K562 (cell line): ENCODE data around the gene MRPL11. TPM values are rescaled to one million over a fixed set of nuclear protein-coding genes. Genes with fewer than 3 reads are reported as not detected.

Source experiments
- HEY1 ChIP-seq: fragments of 250-450 bp; sonication (Bioruptor Pico); IDR thresholded peaks from 2 replicates; pipeline ENCODE4 v1.5.0; 2020; ENCODE audit warnings: mild to moderate bottlenecking, moderate library complexity, borderline replicate concordance
- HMGN3 ChIP-seq: IDR thresholded peaks from 2 replicates; pipeline ENCODE4 v1.6.1; 2011; ENCODE audit warnings: borderline replicate concordance, low read depth, mild to moderate bottlenecking, mixed read lengths, low read length; ENCODE audit not compliant: insufficient read length; ENCODE audit errors: extremely low read depth
- JUN ChIP-seq, 2 experiments: sonication (generic) in 1 of 2; formaldehyde crosslinking in 1 of 2; IDR thresholded peaks; 2 replicates each; pipeline versions ENCODE4 v1.6.1 to v1.8.0; 2012 to 2022; ENCODE audit warnings: borderline replicate concordance in 2 of 2, mild to moderate bottlenecking in 2 of 2, improper control_type of control experiment in 1 of 2, low read depth in 1 of 2, low read length in 1 of 2, missing genetic modification reagents in 1 of 2
- MAZ ChIP-seq, 2 experiments: fragments of 450-650 bp in 1 of 2; sonication (generic) in 1 of 2; formaldehyde crosslinking; IDR thresholded peaks in 1 of 2; conservative IDR thresholded peaks in 1 of 2; 2 replicates each; pipeline versions ENCODE4 v1.4.0 to v1.5.0; 2020; ENCODE audit warnings: mild to moderate bottlenecking in 1 of 2, missing genetic modification reagents in 1 of 2
- NCOA4 ChIP-seq: fragments of 450-650 bp; IDR thresholded peaks from 2 replicates; pipeline ENCODE4 v1.6.1; 2018; ENCODE audit warnings: mild to moderate bottlenecking; ENCODE audit not compliant: partially characterized antibody
- RFX5 ChIP-seq: IDR thresholded peaks from 2 replicates; pipeline ENCODE4 v1.6.1; 2011; ENCODE audit warnings: low read depth, mild to moderate bottlenecking, improper control_type of control experiment, low read length
- SMARCC2 ChIP-seq: fragments of 450-650 bp; IDR thresholded peaks from 2 replicates; pipeline ENCODE4 v1.6.1; 2017; ENCODE audit warnings: antibody characterized with exemption, moderate library complexity, mild to moderate bottlenecking, low read depth
- SRSF1 ChIP-seq: fragments of 200-400 bp; formaldehyde crosslinking; IDR thresholded peaks from 2 replicates; pipeline ENCODE4 v1.6.1; 2017; ENCODE audit warnings: mild to moderate bottlenecking, low read depth, low read length, moderate library complexity
- ZNF253 ChIP-seq: fragments of 250-450 bp; sonication (Bioruptor Pico); conservative IDR thresholded peaks from 2 replicates; pipeline ENCODE4 v1.6.1; 2021; ENCODE audit warnings: mild to moderate bottlenecking
- ZNF311 ChIP-seq: fragments of 250-450 bp; sonication (Bioruptor Pico); IDR thresholded peaks from 2 replicates; pipeline ENCODE4 v1.4.0; 2020; ENCODE audit warnings: mild to moderate bottlenecking, moderate library complexity
- polyA plus RNA-seq, 8 experiments: library from polyadenylated mRNA; depleted of rRNA in 4 of 8; stranded (reverse) in 5 of 8; unstranded in 3 of 8; fragments of >200 nt; fragmentation: Nextera tagmentation in 2 of 8; fragmentation: Illumina TruSeq in 1 of 8; extraction: Ambion mirVana in 2 of 8; extraction: Trizol in 1 of 8; gene quantifications; 2 replicates each; pipeline versions ENCODE4 v1.2.1 to v1.2.3, GENCODE V29; 2011 to 2014; ENCODE audit warnings: inconsistent platforms in 1 of 8, missing spikeins in 1 of 8
- total RNA-seq, 7 experiments: library from RNA; depleted of rRNA in 6 of 7; stranded (reverse); fragments of >200 nt in 6 of 7; fragmentation: Illumina TruSeq in 2 of 7; extraction: Trizol in 2 of 7; gene quantifications; 2 replicates each; pipeline versions ENCODE4 v1.2.1 to v1.2.3, GENCODE V29; 2011 to 2021; ENCODE audit warnings: low replicate concordance in 1 of 7
- TF ChIP-seq, protein P1 (sequence below): sonication (generic); formaldehyde crosslinking; IDR thresholded peaks from 2 replicates; pipeline ENCODE4 v1.8.0; 2022; ENCODE audit warnings: missing genetic modification reagents, mild to moderate bottlenecking, borderline replicate concordance
- TF ChIP-seq, protein P2 (sequence below): fragments of 200-400 bp; formaldehyde crosslinking; IDR thresholded peaks from 2 replicates; pipeline ENCODE4 v1.6.1; 2017; ENCODE audit warnings: mild to moderate bottlenecking, low read depth, low read length, moderate library complexity
- TF ChIP-seq, protein P3 (sequence below): fragments of 250-450 bp; sonication (Bioruptor Pico); IDR thresholded peaks from 2 replicates; pipeline ENCODE4 v1.5.0; 2021

MRPL11 gene
- total and polyA plus RNA-seq, 9 of the 15 experiments (the other 6 are each of a cell fraction or from before 2014, with no cell fraction given): 33.0 to 173 (median 91.9) TPM

DNA sequence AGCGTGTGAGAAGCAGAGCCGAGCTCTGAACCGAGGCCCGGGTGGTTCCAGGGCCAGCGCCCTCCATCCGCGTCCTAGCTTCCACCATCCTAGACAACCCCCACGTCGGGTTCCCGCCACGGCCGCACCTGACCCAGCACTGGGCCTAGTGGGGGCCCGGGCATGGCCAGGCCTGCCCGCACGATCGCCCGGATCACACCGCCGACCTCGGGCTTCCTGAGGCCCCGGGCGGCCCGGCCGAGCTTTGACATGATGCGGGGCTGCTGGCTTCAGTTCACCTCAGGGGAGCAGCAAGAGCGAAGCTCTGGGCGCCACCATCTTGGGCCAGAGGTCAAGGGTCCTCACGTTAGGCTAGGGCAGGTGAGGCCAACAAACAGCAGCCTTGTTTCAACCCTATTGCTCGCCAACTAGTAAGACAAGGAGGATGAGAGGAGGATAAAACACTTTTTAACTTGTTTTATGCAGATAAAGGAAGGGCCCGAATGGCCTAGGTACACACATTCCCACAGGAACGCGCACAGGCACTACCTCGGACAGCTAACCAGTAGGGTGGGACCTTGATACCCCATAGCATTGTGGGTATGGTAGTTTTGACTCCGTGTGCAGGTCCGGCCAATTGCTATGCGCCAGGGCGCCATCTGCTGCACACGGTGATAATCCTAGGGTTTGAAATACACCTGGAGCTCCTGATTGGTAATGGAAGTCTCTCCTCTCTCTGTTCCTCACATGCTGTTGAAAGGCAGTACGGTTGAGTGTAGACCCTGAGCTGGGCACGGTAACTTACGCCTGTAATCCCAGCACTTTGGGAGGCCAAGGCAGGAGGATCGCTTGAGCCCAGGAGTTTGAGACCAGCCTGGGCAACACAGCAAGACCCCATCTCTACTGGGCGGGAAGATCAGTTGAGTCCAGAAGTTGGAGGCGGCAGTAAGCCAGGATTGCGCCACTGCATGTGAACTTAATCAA, at the start of gene MRPL11 (continued):
- TF ChIP-seq, protein P1, sequence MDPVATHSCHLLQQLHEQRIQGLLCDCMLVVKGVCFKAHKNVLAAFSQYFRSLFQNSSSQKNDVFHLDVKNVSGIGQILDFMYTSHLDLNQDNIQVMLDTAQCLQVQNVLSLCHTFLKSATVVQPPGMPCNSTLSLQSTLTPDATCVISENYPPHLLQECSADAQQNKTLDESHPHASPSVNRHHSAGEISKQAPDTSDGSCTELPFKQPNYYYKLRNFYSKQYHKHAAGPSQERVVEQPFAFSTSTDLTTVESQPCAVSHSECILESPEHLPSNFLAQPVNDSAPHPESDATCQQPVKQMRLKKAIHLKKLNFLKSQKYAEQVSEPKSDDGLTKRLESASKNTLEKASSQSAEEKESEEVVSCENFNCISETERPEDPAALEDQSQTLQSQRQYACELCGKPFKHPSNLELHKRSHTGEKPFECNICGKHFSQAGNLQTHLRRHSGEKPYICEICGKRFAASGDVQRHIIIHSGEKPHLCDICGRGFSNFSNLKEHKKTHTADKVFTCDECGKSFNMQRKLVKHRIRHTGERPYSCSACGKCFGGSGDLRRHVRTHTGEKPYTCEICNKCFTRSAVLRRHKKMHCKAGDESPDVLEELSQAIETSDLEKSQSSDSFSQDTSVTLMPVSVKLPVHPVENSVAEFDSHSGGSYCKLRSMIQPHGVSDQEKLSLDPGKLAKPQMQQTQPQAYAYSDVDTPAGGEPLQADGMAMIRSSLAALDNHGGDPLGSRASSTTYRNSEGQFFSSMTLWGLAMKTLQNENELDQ (CRISPR knock-in tag): no peak
- no peak for TF ChIP-seq HMGN3
- TF ChIP-seq, protein P2, sequence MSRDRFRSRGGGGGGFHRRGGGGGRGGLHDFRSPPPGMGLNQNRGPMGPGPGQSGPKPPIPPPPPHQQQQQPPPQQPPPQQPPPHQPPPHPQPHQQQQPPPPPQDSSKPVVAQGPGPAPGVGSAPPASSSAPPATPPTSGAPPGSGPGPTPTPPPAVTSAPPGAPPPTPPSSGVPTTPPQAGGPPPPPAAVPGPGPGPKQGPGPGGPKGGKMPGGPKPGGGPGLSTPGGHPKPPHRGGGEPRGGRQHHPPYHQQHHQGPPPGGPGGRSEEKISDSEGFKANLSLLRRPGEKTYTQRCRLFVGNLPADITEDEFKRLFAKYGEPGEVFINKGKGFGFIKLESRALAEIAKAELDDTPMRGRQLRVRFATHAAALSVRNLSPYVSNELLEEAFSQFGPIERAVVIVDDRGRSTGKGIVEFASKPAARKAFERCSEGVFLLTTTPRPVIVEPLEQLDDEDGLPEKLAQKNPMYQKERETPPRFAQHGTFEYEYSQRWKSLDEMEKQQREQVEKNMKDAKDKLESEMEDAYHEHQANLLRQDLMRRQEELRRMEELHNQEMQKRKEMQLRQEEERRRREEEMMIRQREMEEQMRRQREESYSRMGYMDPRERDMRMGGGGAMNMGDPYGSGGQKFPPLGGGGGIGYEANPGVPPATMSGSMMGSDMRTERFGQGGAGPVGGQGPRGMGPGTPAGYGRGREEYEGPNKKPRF: no peak
- no peak for TF ChIP-seq HEY1
- TF ChIP-seq JUN (IDR thresholded peaks at IDR 0.05; ENCODE audit: borderline replicate concordance, low read depth, low read length): peak; percentile 13; the same call in 1 of the 2 replicates
- TF ChIP-seq JUN (CRISPR knock-in tag; IDR thresholded peaks at IDR 0.05; ENCODE audit: borderline replicate concordance): no peak; the same call in 1 of the 2 replicates
- no peak for TF ChIP-seq RFX5
- TF ChIP-seq ZNF311 (CRISPR knock-in tag): no peak
- TF ChIP-seq, protein P3, sequence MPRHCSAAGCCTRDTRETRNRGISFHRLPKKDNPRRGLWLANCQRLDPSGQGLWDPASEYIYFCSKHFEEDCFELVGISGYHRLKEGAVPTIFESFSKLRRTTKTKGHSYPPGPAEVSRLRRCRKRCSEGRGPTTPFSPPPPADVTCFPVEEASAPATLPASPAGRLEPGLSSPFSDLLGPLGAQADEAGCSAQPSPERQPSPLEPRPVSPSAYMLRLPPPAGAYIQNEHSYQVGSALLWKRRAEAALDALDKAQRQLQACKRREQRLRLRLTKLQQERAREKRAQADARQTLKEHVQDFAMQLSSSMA (CRISPR knock-in tag): no peak
- TF ChIP-seq NCOA4: no peak
- TF ChIP-seq SRSF1: no peak
- TF ChIP-seq SMARCC2: no peak
- TF ChIP-seq ZNF253 (CRISPR knock-in tag): no peak
- TF ChIP-seq MAZ (CRISPR knock-in tag; conservative IDR thresholded peaks at IDR 0.05 in 1 of 2, IDR thresholded peaks at IDR 0.05 in 1 of 2): peak in 1 of 2 experiments; percentile 44; a peak in 2 of 4 replicates
